Upper lobe of left lung (tissue), 4 donors: ENCODE measurements around the gene ANKMY1.

Source experiments
- CTCF ChIP-seq, 6 experiments: fragments of 450-650 bp in 4 of 6; fragments of 200-600 bp in 2 of 6; sonication (generic) in 2 of 6; IDR thresholded peaks; one replicate each; pipeline ENCODE4 v1.5.1; 2016 to 2019; ENCODE audit warnings: antibody characterized with exemption in 6 of 6
- POLR2A ChIP-seq, 4 donors: fragments of 450-650 bp; IDR thresholded peaks; one replicate each; pipeline ENCODE4 v1.5.1; 2016 to 2017; ENCODE audit warnings: antibody characterized with exemption in 4 of 4, mild to moderate bottlenecking in 2 of 4

- TF ChIP-seq CTCF (IDR thresholded peaks at IDR 0.05) (no peak), POLR2A (IDR thresholded peaks at IDR 0.05) (no peak)
Observed at GRCh38 chr2:240431661-240432424, 125.9 kb downstream of the ANKMY1 start.
